ENCODE data around the gene AREL1. TPM values are rescaled to one million over a fixed set of nuclear protein-coding genes. Genes with fewer than 3 reads are reported as not detected.
A peak's percentile ranks its signal among the peaks of the same experiment; 100 is the strongest.
"Not testable (repeated sequence)": the region's sequence is repeated elsewhere in the genome, so short reads cannot be mapped to it uniquely, and the experiment has no call there.

Gene AREL1
- total RNA-seq: 17.9 TPM

- Histone ChIP-seq H3K4me1 (peaks cover 0 to 13% of the 10 kb centered on the region in 2 donors), H3K9me3 (no peaks in the 10 kb centered on the region), H3K4me3 (peak within 1 kb of the TSS; percentile 79 to 80), H3K27ac (peak within 1 kb of the TSS; percentile 69 to 88), H3K36me3 (peaks cover 17 to 22% of the 10 kb centered on the region in 2 donors), H3K27me3 (no peaks in the 10 kb centered on the region)
- intact Hi-C loops (cut with DNase I): loop anchor here (1.0 to 2.0 kb wide), 4 partner anchors 41 to 212 kb away; partner anchors contain the start of genes LTBP2 and YLPM1
- DNase-seq (ENCODE audit: low spot score in 2 of 2): peak; percentile 33 to 92
- no peak for TF ChIP-seq CTCF (IDR thresholded peaks at IDR 0.05)
These were observed at the start of gene AREL1, which contains the start of gene FCF1 for GRCh38 chr14:74712499-74713394. TSS of gene AREL1 (minus strand) at chr14:74713080. CDS start at chr14:74685615, 27,465 bp downstream. TSS of gene FCF1 (plus strand) at chr14:74713144. CDS start at chr14:74713198, 54 bp downstream.

GRCh38 chr14:74758505-74758904 lies 45.6 kb upstream of the AREL1 start:
- H3K27ac ChIP-seq; H3K27me3 ChIP-seq; H3K4me3 ChIP-seq; intact Hi-C loops (cut with DNase I); H3K9me3 ChIP-seq; H3K36me3 ChIP-seq; H3K4me1 ChIP-seq; DNase-seq (ENCODE audit: low spot score in 2 of 2): not testable (repeated sequence)

GRCh38 chr14:74756326-74756725 lies 43.4 kb upstream of the AREL1 start:
- Histone ChIP-seq H3K27me3 (no peaks in the 10 kb centered on the region), H3K4me3 (no peak overlapping the region), H3K27ac (no peak overlapping the region), H3K36me3 (no peaks in the 10 kb centered on the region), H3K9me3 (peaks cover 0 to 7% of the 10 kb centered on the region in 2 donors), H3K4me1 (no peaks in the 10 kb centered on the region)
- intact Hi-C loops (cut with DNase I): no loop called here
- no peak for DNase-seq (ENCODE audit: low spot score in 2 of 2)
- TF ChIP-seq CTCF (IDR thresholded peaks at IDR 0.05): no peak

- Histone ChIP-seq H3K27me3 (no peaks in the 10 kb centered on the region), H3K27ac (no peak overlapping the region), H3K4me3 (no peak overlapping the region), H3K4me1 (no peaks in the 10 kb centered on the region), H3K36me3 (no peaks in the 10 kb centered on the region), H3K9me3 (peaks cover 0 to 7% of the 10 kb centered on the region in 2 donors)
- no peak for TF ChIP-seq CTCF (IDR thresholded peaks at IDR 0.05)
- DNase-seq (ENCODE audit: low spot score in 2 of 2): no peak
- intact Hi-C loops (cut with DNase I): no loop called here
These were observed 42.0 kb upstream of the AREL1 start for GRCh38 chr14:74754899-74755298.

- intact Hi-C loops (cut with DNase I): no loop called here
- H3K4me3 ChIP-seq: no peak overlapping the region
- H3K27me3 ChIP-seq: no peaks in the 10 kb centered on the region
- no peak overlapping the region for H3K27ac ChIP-seq
- no peaks in the 10 kb centered on the region for H3K4me1 ChIP-seq
- no peak for DNase-seq (ENCODE audit: low spot score in 2 of 2)
- H3K36me3 ChIP-seq: no peaks in the 10 kb centered on the region
- peaks cover 0 to 7% of the 10 kb centered on the region in 2 donors for H3K9me3 ChIP-seq
- TF ChIP-seq CTCF (IDR thresholded peaks at IDR 0.05): no peak
These were observed 41.3 kb upstream of the AREL1 start for GRCh38 chr14:74754157-74754556.

- no peak for TF ChIP-seq CTCF (IDR thresholded peaks at IDR 0.05)
- intact Hi-C loops (cut with DNase I): no loop called here
- H3K4me1 ChIP-seq: no peaks in the 10 kb centered on the region
- no peaks in the 10 kb centered on the region for H3K27me3 ChIP-seq
- H3K9me3 ChIP-seq: no peaks in the 10 kb centered on the region
- no peak for DNase-seq (ENCODE audit: low spot score in 2 of 2)
- no peak overlapping the region for H3K27ac ChIP-seq
- no peaks in the 10 kb centered on the region for H3K36me3 ChIP-seq
- no peak overlapping the region for H3K4me3 ChIP-seq
These were observed 34.4 kb upstream of the AREL1 start for GRCh38 chr14:74747237-74747636.

All from ascending aorta (tissue), 2 donors.